Endometrial microvascular endothelial cells (primary cell): ENCODE data around the gene BRD4. TPM values are rescaled to one million over a fixed set of nuclear protein-coding genes. Genes with fewer than 3 reads are reported as not detected.

ENCODE experiments used
- in situ Hi-C: cut with HindIII; loops from 2 replicates; pipeline ENCODE4 v1.10.0; 2017; ENCODE audit warnings: low sequenced_read_pairs, low pct_unique_long_range_greater_than_20kb; ENCODE audit errors: inconsistent ontology term
- total RNA-seq: library from RNA; depleted of rRNA; stranded (reverse); fragments of >200 nt; gene quantifications from one replicate; pipeline ENCODE4 v1.2.3, GENCODE V29; 2015; ENCODE audit errors: inconsistent ontology term

The BRD4 gene
- 40.8 TPM for total RNA-seq

- in situ Hi-C loops = no loop called here
Observed at GRCh38 chr19:15332311-15332996, at the start of gene BRD4. TSS of gene BRD4 (minus strand) at chr19:15332539. CDS start at chr19:15273099, 59,440 bp downstream.

- in situ Hi-C loops = no loop called here
Observed at GRCh38 chr19:15381864-15382263, 49.5 kb upstream of the BRD4 start.

GRCh38 chr19:15381429-15381828 is 49.1 kb upstream of the BRD4 start:
- in situ Hi-C loops = no loop called here

GRCh38 chr19:15379999-15380647 is 47.8 kb upstream of the BRD4 start:
- in situ Hi-C loops = no loop called here

GRCh38 chr19:15379083-15379998 is 47.0 kb upstream of the BRD4 start, which contains the start of gene AKAP8:
TSS of gene AKAP8 (minus strand) at chr19:15379787. CDS start at chr19:15379731, 56 bp downstream.
- in situ Hi-C loops = no loop called here

- in situ Hi-C loops = no loop called here
Observed at GRCh38 chr19:15378534-15379082, 46.3 kb upstream of the BRD4 start.

DNA sequence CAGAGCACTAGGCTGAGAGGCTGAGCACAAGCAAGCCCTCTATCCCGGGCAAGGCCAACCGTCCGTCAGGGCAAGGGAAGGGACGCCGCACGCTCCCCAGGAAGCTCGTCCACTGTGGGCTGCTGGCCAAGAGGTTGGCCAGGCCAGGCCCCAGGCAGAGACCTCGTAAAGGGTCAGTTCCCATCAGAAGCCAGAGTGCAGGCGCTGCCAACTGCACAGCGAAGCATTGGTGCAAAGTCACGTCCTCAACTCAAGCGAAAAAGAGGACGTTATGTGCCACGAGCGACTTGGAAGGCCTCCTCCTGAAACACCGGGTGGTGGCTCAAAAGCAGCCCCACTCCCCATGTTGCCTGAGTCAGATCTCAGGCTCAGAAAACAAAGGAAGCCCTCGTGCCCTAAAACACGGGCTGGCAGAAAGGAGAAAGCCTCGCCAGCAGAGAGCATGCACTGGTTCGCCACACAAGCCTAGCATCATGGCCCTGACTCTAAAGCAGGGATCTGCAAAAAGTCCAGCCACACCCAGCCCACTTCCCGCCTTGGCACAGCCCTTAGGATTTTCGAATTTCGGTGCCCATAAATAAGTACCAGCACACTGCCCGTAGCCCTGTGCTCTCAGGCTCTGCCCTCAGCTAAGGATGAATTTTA is 42.6 kb upstream of the BRD4 start:
- in situ Hi-C loops = no loop called here

GRCh38 chr19:15374105-15374651 is 41.8 kb upstream of the BRD4 start:
- in situ Hi-C loops = no loop called here

DNA sequence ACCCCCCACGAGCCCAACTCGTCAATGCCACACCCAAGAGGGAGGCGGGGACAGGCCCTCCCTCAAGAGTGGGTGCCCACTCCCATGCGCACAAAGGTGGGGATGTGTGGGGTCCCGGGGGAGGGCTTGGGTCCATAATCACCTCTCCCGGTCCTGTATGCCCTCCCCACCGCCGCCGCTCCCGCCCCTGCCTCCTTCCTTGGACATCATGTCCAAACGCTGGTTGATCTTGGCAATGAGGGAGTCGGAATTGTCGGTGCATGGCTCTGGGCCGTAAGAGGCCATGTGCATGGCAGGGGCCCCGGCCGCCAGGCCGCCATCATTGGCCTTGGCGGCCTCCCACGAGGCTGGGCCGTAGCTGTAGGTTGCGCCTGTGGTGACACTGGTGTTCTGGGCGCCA is 41.3 kb upstream of the BRD4 start:
- in situ Hi-C loops = no loop called here

GRCh38 chr19:15372891-15373301 is 40.6 kb upstream of the BRD4 start:
- in situ Hi-C loops = no loop called here

DNA sequence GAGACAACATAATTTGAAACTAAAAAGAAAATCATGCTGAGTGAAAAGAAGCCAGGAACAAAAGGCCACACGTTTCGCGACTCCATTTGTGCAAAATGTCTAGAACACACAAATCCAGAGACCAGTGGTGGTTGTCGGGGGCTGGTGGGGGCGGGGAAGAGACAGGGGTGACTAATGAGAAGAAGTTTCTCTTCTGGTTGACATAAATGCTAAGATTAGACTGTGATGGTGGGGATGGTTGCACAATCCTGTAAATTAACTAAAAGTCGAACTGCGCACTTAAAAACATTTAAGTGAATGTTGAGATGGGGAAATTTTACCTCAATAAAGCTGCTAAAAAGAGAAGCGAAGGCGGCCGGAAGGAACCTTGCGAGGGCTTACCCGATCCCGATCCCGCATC is 40.1 kb upstream of the BRD4 start:
- in situ Hi-C loops = no loop called here

GRCh38 chr19:15371786-15372380 is 39.5 kb upstream of the BRD4 start:
- in situ Hi-C loops = no loop called here

GRCh38 chr19:15371119-15371518 is 38.8 kb upstream of the BRD4 start:
- in situ Hi-C loops = no loop called here

DNA sequence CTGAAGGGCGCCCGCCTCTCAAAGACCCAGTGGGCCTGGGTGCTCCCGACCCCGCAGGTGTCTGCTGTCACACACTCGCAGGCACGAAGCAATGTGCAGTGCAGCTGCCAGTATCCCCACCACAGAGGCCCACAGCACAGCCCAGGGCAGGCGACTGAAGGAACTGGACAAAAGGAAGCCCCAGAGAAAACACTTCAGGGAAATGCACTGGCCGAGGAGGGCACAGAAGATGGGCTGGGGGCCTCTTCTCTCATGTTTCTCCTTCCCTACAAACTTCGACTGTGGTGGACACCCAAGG is 37.2 kb upstream of the BRD4 start:
- in situ Hi-C loops = no loop called here

DNA sequence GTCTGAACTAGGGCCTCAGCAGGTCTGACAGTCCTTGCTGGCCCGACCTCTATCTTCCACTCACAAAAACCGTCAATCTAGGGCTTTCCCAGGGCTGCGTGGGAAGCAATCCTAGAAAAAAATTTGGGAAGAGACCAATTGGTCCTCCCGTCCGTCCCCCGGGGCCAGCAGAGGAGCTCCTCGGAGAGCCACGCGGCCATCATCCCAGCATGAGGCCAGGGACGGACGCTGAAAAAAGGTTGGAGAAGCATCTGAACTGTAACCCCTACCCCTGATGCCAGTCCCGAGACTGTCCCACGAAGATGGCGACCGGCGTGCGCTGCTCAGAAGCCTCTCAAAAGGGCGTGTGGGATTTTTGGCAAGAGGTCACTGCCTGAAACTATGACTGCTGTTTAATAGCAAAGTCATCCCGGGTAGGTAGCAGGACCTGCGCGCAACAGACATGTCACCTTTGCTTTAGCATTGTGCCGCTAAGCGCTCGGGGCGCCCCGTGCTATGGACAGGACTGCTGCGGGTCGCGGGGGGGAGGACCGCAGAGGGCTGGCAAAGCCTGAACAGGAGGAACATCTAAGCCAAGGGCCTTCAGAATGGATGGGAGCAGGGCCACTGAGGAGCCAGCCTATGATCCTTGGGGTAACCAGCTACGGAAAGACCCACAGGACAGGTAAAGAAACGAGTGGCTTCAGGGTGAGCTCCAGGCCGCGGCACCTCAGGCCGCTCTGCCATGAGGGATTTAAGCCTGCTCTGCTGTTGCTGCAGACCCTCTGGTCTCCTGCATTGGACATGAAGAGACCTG is 36.7 kb upstream of the BRD4 start:
- in situ Hi-C loops = no loop called here

GRCh38 chr19:15368051-15368632 is 35.8 kb upstream of the BRD4 start:
- in situ Hi-C loops = no loop called here

DNA sequence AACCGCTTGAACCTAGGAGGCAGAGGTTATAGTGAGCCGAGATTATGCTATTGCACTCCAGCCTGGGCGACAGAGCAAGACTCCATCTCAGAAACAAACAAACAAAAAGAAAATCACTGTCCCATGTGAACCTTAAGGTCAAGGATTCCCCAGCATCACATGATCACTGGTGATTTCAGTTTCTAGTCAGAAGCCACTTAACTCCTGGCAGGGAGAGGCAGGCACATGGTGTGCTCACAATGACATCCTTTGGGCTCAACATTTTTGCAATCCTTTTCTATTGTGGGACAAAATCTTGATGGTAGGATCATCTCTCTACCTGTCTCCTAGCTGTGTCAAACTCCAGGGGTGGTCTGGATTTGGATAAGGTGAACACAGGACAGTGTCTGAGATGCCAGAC is 35.1 kb upstream of the BRD4 start:
- in situ Hi-C loops = no loop called here
